Right cardiac atrium (tissue), 5 donors: ENCODE data around the gene DLK1. TPM values are rescaled to one million over a fixed set of nuclear protein-coding genes. Genes with fewer than 3 reads are reported as not detected.

Experiments
- ATAC-seq, 2 donors: fragments of 200-7000 bp; cut with Tn5 transposase; one replicate each; pipeline versions ENCODE4 v1.8.0 to v1.9.1; 2020; ENCODE audit warnings: moderate library complexity in 2 of 2, mild to moderate bottlenecking in 1 of 2
- DNase-seq, 3 donors: peaks; one replicate each; pipeline ENCODE4 v3.0.0-alpha.2; 2020
- H3K27ac ChIP-seq: one replicate; pipeline ENCODE4 v1.5.1; 2013; ENCODE audit warnings: mild to moderate bottlenecking, low read length, control low read depth, moderate library complexity
- H3K27me3 ChIP-seq: one replicate; pipeline ENCODE4 v1.6.1; 2013; ENCODE audit not compliant: control insufficient read depth, insufficient read depth
- H3K4me1 ChIP-seq: one replicate; pipeline ENCODE4 v1.6.1; 2013; ENCODE audit warnings: low read length; ENCODE audit not compliant: control insufficient read depth, insufficient read depth
- H3K4me3 ChIP-seq: one replicate; pipeline ENCODE4 v1.5.1; 2013; ENCODE audit warnings: low read length, control low read depth
- H3K9me3 ChIP-seq: one replicate; pipeline ENCODE4 v1.6.1; 2013; ENCODE audit warnings: low read length; ENCODE audit not compliant: control insufficient read depth
- WGBS: extraction: QIAGEN DNeasy Blood & Tissue Kit; methylation state at CpG from one replicate; pipeline ENCODE4 v1.1.7; 2013; 5-methylcytosine and 5-hydroxymethylcytosine counted together
- intact Hi-C, 4 donors: fragments of 100-400 bp; cut with DNase I; formaldehyde crosslinking; loops; one replicate each; pipeline versions ENCODE4 v1.11.0 to v1.14.0; 2022 to 2023
- polyA plus RNA-seq: library from polyadenylated mRNA; stranded (reverse); fragments of 200-250 nt; gene quantifications from one replicate; pipeline ENCODE4 v1.2.3, GENCODE V29; 2013
- total RNA-seq, 4 donors: library from RNA; stranded (reverse); fragmentation: NEBNext Ultra II Directional; extraction: Animal tissue kit (Norgen Biotek cat#: 25700); gene quantifications; one replicate each; pipeline ENCODE4 v1.2.1, GENCODE V29; 2021
- donor health status: healthy with polysubstance abuse.
- donor health status: DM: no; HTN: yes; CAD: no.
- donor health status: DM: no; HTN: no; CAD: no.
- donor health status: DM: no; HTN: yes; CAD: no; lungs with severe emphysema.
- donor health status: DM: yes; HTN: yes; CAD: no.

Gene DLK1
- total and polyA plus RNA-seq, 5 donors: 0.07 TPM; not detected in 4

DNA sequence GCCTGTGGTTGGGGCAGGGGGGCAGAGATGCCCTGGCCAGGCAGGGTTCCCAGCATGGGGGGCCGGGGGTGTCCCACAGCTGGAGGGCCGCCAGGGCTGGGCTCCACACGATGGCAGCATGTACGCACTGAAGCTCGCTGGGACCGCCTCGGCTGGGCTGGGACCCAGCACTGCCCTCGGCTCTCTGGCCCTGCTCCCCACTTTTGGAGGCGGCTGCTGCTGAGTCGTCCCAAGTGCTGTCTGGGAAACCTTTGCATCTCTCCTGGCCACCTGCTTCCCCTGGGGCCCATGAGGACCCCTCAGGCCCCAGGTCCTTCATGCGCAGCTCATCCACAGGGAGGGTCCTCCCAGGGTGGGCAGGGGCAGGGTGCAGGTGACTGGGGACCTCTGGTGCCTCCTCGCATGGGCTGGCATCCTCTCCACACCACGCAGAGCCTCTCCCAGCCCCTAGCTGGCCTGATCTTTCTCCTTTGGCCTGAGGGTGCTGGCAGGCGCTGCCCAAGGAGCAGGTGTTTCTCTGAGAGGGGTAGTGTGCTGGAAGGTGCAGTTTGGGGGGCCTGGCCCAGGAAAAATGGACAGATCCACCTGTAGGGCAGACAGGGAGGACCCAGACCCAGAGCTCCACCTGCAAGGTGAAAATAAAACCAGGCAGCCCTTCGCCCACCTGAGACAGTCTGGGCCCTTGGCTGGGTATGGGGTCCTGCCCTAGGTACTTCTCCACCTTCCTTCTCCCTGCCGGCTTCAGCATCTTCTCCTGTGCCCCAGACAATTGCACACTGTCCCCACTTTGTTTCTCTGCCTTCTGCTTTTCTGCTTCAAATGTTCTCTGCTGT lies 46.9 kb downstream of the DLK1 start:
- Histone ChIP-seq H3K4me1 (no peaks in the 10 kb centered on the region), H3K27me3 (no peaks in the 10 kb centered on the region), H3K4me3 (no peak overlapping the region), H3K9me3 (no peaks in the 10 kb centered on the region), H3K27ac (no peak overlapping the region)
- ATAC-seq (no peak), DNase-seq (no peak)
- intact Hi-C loops: no loop called here
- WGBS: 88% methylated on average over 16 of the region's 16 CpGs

DNA sequence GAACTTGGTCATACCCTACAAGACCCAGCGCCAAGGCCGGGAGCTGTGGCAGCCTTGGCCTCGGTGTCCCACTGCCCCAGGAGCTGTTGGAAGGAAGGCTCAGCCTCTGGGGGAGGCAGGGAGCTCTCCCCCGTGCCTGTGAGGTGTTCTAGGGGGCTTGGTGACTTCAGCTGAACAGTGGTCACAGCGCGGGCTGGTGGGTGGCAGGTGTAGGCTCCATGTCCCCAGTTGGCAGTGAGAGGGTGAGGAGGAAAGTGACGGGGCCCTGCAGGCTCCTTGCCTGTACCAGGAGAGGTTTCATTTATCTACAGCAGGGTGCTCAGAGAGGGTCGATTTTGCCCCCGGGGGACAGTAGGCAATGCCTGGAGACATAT lies 47.5 kb downstream of the DLK1 start:
- no peak for DNase-seq
- H3K27ac ChIP-seq: no peak overlapping the region
- intact Hi-C loops: no loop called here
- H3K27me3 ChIP-seq: no peaks in the 10 kb centered on the region
- H3K4me3 ChIP-seq: no peak overlapping the region
- no peak for ATAC-seq
- WGBS: 83% methylated on average over 9 of the region's 9 CpGs
- H3K4me1 ChIP-seq: no peaks in the 10 kb centered on the region
- H3K9me3 ChIP-seq: no peaks in the 10 kb centered on the region

DNA sequence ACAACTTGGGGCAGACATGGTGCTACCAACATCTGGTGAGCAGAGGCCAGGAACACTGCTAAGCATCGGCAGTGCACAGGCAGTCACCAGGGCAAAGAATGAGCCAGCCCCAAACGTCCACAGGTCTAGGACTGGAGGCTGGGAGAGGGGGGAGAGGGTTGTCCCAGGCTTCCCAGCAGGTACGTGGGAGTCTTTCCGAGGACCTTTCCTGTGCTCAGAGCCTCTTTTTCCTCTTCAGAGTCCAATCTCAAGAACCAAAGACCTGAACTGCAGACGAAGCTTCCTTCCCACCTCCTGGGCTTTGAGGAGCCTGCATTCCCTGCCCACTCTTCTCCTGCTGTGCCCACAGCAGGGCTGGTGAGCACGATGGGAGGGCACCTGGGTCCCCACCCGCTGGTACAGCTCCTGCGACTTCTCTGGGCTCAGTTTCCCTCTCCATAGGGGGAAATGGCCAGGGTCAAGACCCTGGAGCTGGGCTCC lies 48.7 kb downstream of the DLK1 start:
- no peaks in the 10 kb centered on the region for H3K4me1 ChIP-seq
- 70% methylated on average over 8 of the region's 8 CpGs for WGBS
- intact Hi-C loops: no loop called here
- ATAC-seq (no peak), DNase-seq (no peak)
- H3K4me3 ChIP-seq: no peak overlapping the region
- H3K27ac ChIP-seq: no peak overlapping the region
- no peaks in the 10 kb centered on the region for H3K9me3 ChIP-seq
- no peaks in the 10 kb centered on the region for H3K27me3 ChIP-seq

DNA sequence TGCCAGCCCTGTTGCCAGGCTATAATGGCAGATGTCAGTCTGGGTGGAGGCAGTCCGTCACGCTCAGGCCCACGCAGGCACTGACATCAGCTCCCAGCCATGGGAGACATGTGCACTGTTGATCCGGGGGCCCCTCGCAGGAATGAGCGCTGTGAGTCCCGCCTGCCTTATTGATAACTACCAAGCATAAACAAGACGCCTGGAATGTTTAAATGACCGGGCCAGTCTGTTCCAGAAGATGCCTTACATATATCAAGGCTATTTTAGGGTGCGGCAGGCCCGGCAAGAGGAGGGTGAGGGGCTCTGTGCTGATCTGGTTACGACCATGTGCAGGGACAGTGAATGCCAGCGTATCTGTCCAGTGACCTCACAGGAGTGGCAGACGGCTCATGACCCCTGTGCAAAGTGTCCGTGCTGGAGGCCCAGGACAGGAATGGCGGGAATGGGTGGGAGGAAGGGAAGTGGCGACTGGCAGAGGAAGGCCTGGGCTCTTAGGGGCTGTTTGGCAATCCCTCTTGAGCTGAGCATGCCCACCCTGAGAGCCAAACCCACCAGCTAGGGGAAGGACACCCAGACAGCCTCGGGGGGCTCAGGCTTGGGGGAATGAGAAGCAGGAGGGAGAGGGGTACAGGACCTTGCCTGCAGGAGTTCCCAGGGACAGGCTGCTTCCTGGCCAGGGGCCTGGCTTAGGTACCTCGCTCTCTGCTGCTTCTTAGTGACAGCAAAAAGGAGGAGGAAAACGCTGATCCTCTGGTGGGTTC lies 49.3 kb downstream of the DLK1 start:
- Histone ChIP-seq H3K27ac (no peak overlapping the region), H3K4me3 (no peak overlapping the region), H3K27me3 (no peaks in the 10 kb centered on the region), H3K9me3 (no peaks in the 10 kb centered on the region), H3K4me1 (no peaks in the 10 kb centered on the region)
- DNase-seq: no peak
- intact Hi-C loops: no loop called here
- 48% methylated on average over 20 of the region's 20 CpGs for WGBS
- ATAC-seq: no peak

DNA sequence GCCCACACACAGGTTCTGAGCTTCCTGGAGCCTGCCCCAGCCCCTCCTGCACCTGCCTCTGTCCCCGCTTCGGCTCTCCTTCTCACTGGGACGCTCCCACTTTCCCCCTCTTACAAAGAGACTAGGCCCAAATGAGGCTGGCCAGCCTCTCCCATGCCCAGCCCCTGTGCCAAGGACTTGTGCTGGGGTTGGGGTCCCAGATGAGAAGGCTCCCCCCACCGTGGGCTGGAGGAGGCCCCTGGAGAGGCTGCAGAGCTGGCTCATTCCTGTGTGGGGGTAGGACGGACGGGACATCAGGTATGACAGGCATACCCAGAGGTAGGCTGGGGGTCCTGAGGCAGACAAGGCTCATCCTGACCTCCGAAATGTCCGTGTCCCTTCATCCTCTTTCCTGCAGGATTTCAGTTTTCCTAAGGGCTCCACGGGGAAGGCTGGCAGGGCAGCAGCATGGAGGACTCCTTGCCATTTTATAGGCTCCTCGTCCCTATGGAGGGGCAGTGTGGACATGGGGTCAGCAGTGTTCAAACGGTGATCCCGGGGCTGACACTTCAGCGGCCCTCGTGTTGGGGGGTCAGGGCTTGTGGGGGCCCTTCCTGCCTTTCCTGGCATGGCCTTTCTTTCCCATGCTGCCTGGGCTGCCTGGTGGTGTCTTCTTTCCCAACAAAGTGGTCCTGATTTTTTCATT lies 50.1 kb downstream of the DLK1 start:
- DNase-seq: no peak

DNA sequence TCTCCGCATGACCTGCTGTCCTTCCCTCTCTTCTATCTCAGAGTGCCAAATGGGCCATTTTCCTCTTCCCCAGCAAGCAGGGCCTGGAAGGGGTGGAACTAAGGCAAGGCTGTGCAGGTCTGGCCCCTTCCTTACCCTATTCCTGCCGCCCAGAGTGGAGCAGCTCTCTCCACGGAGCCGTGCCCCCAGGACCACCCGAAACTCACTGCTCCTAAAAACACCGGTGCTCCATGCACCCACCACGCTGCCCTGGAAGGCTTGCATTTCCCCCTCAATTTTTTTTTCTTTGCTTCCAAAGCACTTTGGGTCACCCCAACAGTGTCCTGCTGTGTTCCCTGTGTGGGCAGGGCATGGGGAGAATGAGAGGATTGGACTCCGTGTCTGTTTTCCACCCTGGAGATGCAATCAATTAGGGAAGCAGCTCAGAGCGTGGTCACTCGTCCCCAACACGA lies 50.7 kb downstream of the DLK1 start:
- H3K27me3 ChIP-seq: no peaks in the 10 kb centered on the region
- 82% methylated on average over 11 of the region's 11 CpGs for whole genome bisulfite sequencing
- intact Hi-C loops: no loop called here
- no peaks in the 10 kb centered on the region for H3K4me1 ChIP-seq
- H3K4me3 ChIP-seq: no peak overlapping the region
- no peak for ATAC-seq
- H3K27ac ChIP-seq: no peak overlapping the region
- H3K9me3 ChIP-seq: no peaks in the 10 kb centered on the region
- no peak for DNase-seq

More for the DNA sequence above, 50.1 kb downstream of the DLK1 start:
- no peaks in the 10 kb centered on the region for H3K4me1 ChIP-seq
- WGBS: 83% methylated on average over 14 of the region's 14 CpGs
- H3K9me3 ChIP-seq: no peaks in the 10 kb centered on the region
- H3K27me3 ChIP-seq: no peaks in the 10 kb centered on the region
- H3K27ac ChIP-seq: no peak overlapping the region
- ATAC-seq: no peak
- intact Hi-C loops: no loop called here
- H3K4me3 ChIP-seq: no peak overlapping the region

DNA sequence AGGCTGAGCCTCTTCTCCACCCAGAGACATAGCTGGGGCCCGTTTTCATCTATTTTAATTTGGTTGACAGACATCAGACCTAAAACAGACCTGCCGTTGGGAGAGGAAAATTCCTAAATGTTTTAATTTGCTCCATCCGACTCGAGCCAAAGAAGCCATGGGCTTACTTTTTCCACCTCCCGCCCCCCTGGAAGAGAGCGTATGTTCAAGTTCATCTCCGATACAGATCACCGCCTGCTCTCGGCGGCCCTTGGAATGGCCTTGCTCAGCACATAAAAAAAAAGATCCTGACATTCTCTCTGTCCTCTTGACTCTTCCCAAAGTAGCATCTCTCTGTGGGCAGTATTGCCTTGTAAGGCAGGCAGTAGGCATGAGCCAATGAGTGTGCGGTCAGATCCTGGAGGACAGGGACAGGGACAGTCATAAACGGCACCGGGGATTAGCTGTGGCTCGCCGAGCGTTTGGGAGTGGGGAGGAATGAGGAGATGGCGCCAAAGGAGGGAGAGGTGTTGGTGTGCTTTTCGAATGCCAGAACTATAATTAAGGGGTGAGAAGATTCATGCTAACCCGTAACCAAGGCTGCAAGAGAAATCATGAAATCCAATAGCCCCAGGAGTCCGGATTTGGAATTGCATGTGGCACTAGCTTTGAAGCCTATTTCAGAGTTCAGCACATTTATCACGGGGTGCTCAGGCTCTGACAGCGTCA lies 51.3 kb downstream of the DLK1 start:
- ATAC-seq (no peak), DNase-seq (no peak)
- H3K27ac ChIP-seq: no peak overlapping the region
- intact Hi-C loops: no loop called here
- no peaks in the 10 kb centered on the region for H3K4me1 ChIP-seq
- H3K4me3 ChIP-seq: no peak overlapping the region
- 79% methylated on average over 22 of the region's 22 CpGs for WGBS
- H3K9me3 ChIP-seq: no peaks in the 10 kb centered on the region
- H3K27me3 ChIP-seq: no peaks in the 10 kb centered on the region

DNA sequence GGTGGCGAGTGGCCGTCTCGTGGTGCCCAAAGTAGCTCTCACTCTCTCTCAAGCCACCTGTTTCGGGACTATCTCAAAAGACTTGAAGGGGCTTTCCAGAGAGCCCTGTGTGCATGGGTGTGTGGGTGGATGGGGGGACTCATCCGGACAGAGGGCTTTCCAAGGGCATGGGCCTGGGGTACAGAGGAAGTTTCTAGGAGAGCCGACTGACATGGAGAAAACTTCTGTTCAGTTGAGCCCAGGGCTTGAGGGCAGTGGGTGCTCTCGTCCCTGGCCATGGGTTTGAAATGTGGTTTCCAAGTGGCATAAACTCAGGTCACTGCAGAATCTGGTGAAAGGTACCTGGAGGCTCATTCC lies 51.8 kb downstream of the DLK1 start:
- Histone ChIP-seq H3K27me3 (no peaks in the 10 kb centered on the region), H3K9me3 (no peaks in the 10 kb centered on the region), H3K27ac (no peak overlapping the region), H3K4me1 (no peaks in the 10 kb centered on the region), H3K4me3 (no peak overlapping the region)
- ATAC-seq (no peak), DNase-seq (no peak)
- intact Hi-C loops: no loop called here
- 76% methylated on average over 7 of the region's 7 CpGs for WGBS

DNA sequence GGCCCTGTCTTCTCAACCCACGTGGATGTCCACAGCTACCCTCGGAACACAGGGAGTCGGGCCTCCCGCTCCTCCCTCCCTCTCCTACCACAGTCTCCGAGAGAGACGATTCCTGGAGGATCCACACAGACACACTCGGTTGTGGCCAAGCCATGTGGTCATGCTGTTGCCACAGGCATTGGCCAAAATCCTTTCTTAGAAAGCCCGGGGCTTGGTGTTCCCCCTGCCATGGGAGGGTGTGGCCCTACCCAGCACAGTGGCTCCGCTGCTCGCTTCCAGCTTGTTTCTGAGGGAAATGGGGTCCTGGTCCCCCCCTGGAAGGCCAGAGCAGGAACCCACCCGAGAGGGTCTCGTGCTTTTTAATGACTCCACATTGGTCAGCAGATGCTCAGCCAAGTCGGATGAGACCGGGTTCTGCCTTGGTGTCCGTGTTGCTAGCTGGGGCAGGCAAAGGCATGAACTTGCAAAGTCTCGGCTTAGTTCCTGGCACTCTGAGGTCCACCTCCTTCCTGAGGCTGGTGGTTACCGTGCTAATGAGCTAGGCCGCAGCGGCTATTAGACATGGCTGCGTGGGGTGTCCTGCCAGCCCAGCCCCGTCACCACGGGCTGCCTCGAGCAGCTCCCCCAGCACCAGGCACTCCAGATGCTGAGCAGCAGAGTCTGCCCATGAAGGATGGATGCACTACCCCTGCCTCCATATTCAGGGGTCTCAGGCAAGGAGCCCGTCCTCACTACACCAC lies 52.4 kb downstream of the DLK1 start:
- WGBS: 86% methylated on average over 24 of the region's 24 CpGs

DNA sequence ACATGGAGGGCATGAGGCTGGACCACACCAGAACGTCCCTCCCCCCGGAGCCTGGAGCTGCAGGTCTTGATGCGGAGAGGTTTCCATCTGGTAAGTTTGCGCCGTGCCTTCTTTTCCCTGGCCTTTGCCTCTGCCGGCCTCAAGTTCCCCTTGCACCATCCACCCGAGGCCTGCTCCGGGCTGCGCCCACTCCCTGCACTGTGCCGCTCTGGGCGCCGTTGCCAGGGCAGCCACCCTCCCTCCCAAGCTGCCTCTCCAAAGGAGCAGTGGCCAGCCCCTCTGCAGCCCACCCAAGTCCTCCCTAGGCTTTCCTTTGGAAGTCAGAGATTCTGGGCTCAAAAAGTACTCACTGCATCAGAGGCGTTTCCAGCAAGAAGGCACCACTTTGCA lies 53.0 kb downstream of the DLK1 start:
- Histone ChIP-seq H3K27ac (no peak overlapping the region), H3K4me1 (no peaks in the 10 kb centered on the region), H3K27me3 (no peaks in the 10 kb centered on the region), H3K9me3 (no peaks in the 10 kb centered on the region), H3K4me3 (no peak overlapping the region)
- no peak for DNase-seq
- intact Hi-C loops: no loop called here
- 92% methylated on average over 13 of the region's 13 CpGs for WGBS
- no peak for ATAC-seq

More for the DNA sequence above, 52.4 kb downstream of the DLK1 start:
- no peaks in the 10 kb centered on the region for H3K4me1 ChIP-seq
- H3K4me3 ChIP-seq: no peak overlapping the region
- intact Hi-C loops: no loop called here
- no peaks in the 10 kb centered on the region for H3K27me3 ChIP-seq
- no peaks in the 10 kb centered on the region for H3K9me3 ChIP-seq
- no peak for DNase-seq
- H3K27ac ChIP-seq: no peak overlapping the region
- ATAC-seq: no peak
